G401 (cell line): ENCODE results near the gene DDC. TPM values are rescaled to one million over a fixed set of nuclear protein-coding genes. Genes with fewer than 3 reads are reported as not detected.

Source experiments
- DNase-seq: peaks from one replicate; pipeline ENCODE4 v3.0.0-alpha.2; 2015; ENCODE audit warnings: low spot score
- in situ Hi-C: cut with HindIII; loops from 2 replicates; pipeline ENCODE4 v1.10.0; 2016; ENCODE audit warnings: low sequenced_read_pairs, mixed read lengths
- total RNA-seq: library from RNA; depleted of rRNA; stranded (reverse); fragments of >200 nt; shearing (Covaris generic); gene quantifications from 2 replicates; pipeline ENCODE4 v1.2.3, GENCODE V29; 2014; rRNA removed

Gene DDC
- total RNA-seq, 1 experiment from 2014 or later: not detected

DNA sequence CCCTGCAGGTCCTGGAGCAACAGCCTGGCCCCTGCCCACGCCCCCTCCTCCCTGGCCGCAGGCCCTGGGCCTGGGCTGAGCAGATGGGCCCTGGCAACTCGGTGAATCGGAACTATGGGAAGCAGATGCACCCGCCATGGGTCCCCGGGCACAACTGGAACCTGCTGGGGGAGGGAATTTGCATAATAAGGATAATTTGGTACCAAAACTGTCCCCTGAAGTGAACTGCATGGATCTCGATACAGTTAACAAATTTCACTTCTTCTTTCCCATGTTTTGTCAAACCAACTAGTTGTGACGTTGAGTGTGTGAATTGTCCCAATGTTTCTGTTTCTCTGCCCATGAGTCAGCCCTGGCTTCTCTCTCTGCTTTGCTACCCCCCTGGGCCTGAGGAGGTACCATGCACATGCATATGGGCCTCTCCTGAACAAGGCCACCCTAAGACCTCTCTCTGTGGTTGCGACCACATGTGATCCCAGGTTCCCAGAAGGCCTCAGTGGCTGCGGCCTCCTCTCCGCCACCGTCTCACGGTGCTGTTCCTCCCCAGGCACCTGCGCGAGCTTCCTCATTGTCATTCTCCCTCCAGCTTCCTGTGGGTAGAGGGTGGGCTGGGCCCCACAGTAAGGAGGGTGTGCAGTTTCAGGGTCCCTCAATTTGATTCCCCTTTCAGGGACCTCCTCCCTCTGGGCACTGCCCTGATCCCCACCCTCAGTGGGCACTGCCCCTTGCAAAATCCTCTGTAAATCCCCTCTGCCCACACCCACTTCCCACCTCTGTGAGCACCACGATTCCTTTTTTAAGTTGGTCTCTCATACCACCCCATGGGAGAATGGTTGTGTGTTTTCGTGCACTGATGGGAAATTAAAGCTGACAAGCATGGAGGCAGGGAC is 155.1 kb downstream of the DDC start:
- in situ Hi-C loops: no loop called here

More for the DNA sequence above, 155.1 kb downstream of the DDC start:
- DNase-seq: no peak

Other genes starting within 250 kb of the DDC start
- 17.2 and 21.4 TPM in 2 replicates for gene FIGNL1, start 115.1 kb downstream of the DDC start, total RNA-seq
- not detected in 2 replicates for gene GRB10, start 217.5 kb upstream of the DDC start, total RNA-seq